Vagina (tissue), 2 donors: ENCODE data around the gene DLG4. TPM values are rescaled to one million over a fixed set of nuclear protein-coding genes. Genes with fewer than 3 reads are reported as not detected.

Source experiments
- DNase-seq, 2 donors: peaks; one replicate each; pipeline ENCODE4 v3.0.0-alpha.2; 2017; ENCODE audit errors: extremely low spot score in 2 of 2
- H3K27ac ChIP-seq: fragments of 200-600 bp; sonication (generic); one replicate; pipeline ENCODE4 v1.5.1; 2019
- H3K27me3 ChIP-seq: fragments of 200-600 bp; sonication (generic); one replicate; pipeline ENCODE4 v1.5.1; 2019
- H3K36me3 ChIP-seq, 2 donors: fragments of 200-600 bp; sonication (generic); one replicate each; pipeline ENCODE4 v1.5.1; 2017 to 2019
- H3K4me1 ChIP-seq: fragments of 200-600 bp; sonication (generic); one replicate; pipeline ENCODE4 v1.5.1; 2019
- H3K4me3 ChIP-seq, 2 donors: fragments of 200-600 bp; sonication (generic); 1 replicate in 1 of 2; 2 replicates in 1 of 2; pipeline ENCODE4 v1.5.1; 2016 to 2019
- H3K9me3 ChIP-seq: fragments of 200-600 bp; sonication (generic); one replicate; pipeline ENCODE4 v1.5.1; 2019
- POLR2A ChIP-seq, 2 donors: fragments of 450-650 bp; IDR thresholded peaks; one replicate each; pipeline ENCODE4 v1.6.1; 2017; ENCODE audit warnings: antibody characterized with exemption in 2 of 2, mild to moderate bottlenecking in 2 of 2, moderate library complexity in 2 of 2
- POLR2AphosphoS5 ChIP-seq, 2 donors: sonication (generic); formaldehyde crosslinking; IDR thresholded peaks; one replicate each; pipeline ENCODE4 v1.9.0; 2017; ENCODE audit warnings: antibody characterized with exemption in 2 of 2, mild to moderate bottlenecking in 2 of 2, low read depth in 1 of 2; ENCODE audit not compliant: insufficient read depth in 1 of 2
- intact Hi-C: fragments of 100-400 bp; cut with DNase I; formaldehyde crosslinking; loops from one replicate; pipeline ENCODE4 v1.15.1; 2023
- total RNA-seq: library from RNA; depleted of rRNA; stranded (reverse); fragments of >200 nt; gene quantifications from one replicate; pipeline ENCODE4 v1.2.3, GENCODE V29; 2016
- TF ChIP-seq, protein P1 (sequence below), 3 experiments: fragments of 450-650 bp in 2 of 3; fragments of 200-600 bp in 1 of 3; sonication (generic) in 1 of 3; IDR thresholded peaks; one replicate each; pipeline ENCODE4 v1.5.1; 2017 to 2019; ENCODE audit warnings: antibody characterized with exemption in 3 of 3, mild to moderate bottlenecking in 2 of 3, moderate library complexity in 2 of 3

DLG4 gene
- total RNA-seq, 1 donor from 2014 or later: 23.3 TPM

GRCh38 chr17:7208754-7209460 is 10.7 kb downstream of the DLG4 start:
- Histone ChIP-seq H3K27me3 (no peaks in the 10 kb centered on the region), H3K36me3 (no peaks in the 10 kb centered on the region), H3K4me1 (peaks cover 55% of the 10 kb centered on the region), H3K9me3 (no peaks in the 10 kb centered on the region), H3K4me3 (no peak overlapping the region), H3K27ac (peak overlapping the region; percentile 57)
- TF ChIP-seq POLR2AphosphoS5 (IDR thresholded peaks at IDR 0.05; ENCODE audit: insufficient read depth in 1 of 2, low read depth in 1 of 2) (no peak), POLR2A (IDR thresholded peaks at IDR 0.05) (no peak)
- TF ChIP-seq, protein P1, sequence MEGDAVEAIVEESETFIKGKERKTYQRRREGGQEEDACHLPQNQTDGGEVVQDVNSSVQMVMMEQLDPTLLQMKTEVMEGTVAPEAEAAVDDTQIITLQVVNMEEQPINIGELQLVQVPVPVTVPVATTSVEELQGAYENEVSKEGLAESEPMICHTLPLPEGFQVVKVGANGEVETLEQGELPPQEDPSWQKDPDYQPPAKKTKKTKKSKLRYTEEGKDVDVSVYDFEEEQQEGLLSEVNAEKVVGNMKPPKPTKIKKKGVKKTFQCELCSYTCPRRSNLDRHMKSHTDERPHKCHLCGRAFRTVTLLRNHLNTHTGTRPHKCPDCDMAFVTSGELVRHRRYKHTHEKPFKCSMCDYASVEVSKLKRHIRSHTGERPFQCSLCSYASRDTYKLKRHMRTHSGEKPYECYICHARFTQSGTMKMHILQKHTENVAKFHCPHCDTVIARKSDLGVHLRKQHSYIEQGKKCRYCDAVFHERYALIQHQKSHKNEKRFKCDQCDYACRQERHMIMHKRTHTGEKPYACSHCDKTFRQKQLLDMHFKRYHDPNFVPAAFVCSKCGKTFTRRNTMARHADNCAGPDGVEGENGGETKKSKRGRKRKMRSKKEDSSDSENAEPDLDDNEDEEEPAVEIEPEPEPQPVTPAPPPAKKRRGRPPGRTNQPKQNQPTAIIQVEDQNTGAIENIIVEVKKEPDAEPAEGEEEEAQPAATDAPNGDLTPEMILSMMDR (IDR thresholded peaks at IDR 0.05): no peak
- DNase-seq: no peak
- intact Hi-C loops: no loop called here

DNA sequence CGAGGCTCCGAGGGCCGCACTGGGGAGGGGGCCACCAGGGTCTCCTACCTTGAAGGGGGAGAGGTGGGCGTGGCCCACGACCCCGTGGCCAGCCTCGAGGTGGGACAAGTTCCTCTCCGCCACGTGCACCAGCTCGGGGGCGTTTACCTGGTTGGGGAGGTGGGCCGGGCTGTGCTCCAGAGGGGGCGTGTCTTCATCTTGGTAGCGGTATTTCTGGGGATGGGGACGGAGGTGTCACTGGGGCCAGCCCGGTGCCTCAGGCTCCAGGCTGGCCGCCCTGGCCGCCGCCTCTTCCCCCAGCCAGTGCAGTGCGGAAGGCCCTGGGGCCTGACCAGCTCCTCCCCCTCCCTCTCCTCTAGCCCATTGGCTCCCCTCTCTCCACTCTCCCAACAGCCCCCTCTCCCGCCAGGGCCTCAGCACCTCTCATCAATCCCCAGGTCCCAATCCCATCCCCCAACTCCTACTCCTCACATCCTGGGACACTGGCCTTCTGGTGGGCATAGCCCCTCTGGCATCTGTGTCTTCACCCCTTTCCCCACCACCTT is 11.5 kb downstream of the DLG4 start:
- Histone ChIP-seq H3K4me3 (peak overlapping the region in 1 of 2 donors; percentile 21), H3K27ac (peak overlapping the region; percentile 57), H3K27me3 (no peaks in the 10 kb centered on the region), H3K4me1 (peaks cover 52% of the 10 kb centered on the region), H3K36me3 (peaks cover 0 to 7% of the 10 kb centered on the region in 2 donors), H3K9me3 (no peaks in the 10 kb centered on the region)
- TF ChIP-seq POLR2A (IDR thresholded peaks at IDR 0.05) (no peak), POLR2AphosphoS5 (IDR thresholded peaks at IDR 0.05; ENCODE audit: insufficient read depth in 1 of 2, low read depth in 1 of 2) (no peak)
- TF ChIP-seq, protein P1 (IDR thresholded peaks at IDR 0.05): no peak
- intact Hi-C loops: no loop called here
- DNase-seq: no peak

DNA sequence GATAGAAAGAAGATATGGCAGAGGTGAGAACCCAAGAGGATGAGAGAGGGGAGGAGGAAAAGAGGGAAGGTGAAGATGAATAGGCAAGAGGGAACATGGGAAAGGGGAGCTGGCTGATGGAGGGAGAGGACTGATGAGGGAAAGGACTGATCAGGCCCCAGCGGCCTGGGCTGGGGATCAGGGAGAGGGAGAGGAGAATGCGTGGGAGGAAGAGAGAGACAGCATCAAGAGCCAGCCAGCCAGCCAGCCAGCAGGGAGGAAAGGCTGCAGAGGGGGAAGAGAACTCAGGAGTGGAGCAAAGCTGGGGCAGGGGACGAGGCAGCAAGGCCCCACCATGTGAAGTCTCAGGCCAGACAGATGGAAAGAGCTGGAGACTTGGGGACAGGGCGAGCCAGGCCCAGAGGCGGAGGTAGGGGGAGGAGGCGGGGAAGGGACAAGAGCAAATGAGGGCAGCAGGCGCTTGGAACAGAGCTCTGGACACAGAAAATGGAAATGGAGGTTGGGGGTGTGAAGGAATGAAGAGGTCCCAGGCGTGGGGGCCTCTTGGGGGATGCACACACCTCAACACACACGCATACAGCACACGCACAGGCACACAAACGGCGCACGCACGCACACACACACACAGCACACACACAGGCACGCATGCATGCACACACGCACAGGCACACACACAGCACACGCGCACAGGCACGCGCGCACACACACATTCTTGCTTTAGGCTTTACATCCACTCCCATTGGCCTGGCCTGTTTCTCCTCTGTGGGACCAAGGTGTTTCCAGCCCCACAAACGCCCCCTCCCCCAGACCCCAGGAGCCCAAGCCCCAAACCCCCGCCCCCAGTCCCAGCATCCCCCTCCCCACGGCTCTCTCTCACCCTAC is 12.3 kb downstream of the DLG4 start:
- H3K27ac ChIP-seq: peak overlapping the region; percentile 57
- peaks cover 52% of the 10 kb centered on the region for H3K4me1 ChIP-seq
- TF ChIP-seq POLR2A (IDR thresholded peaks at IDR 0.05) (no peak), POLR2AphosphoS5 (IDR thresholded peaks at IDR 0.05; ENCODE audit: insufficient read depth in 1 of 2, low read depth in 1 of 2) (no peak)
- TF ChIP-seq, protein P1 (IDR thresholded peaks at IDR 0.05): no peak
- peak overlapping the region in 1 of 2 donors; percentile 21 for H3K4me3 ChIP-seq
- DNase-seq: no peak
- peaks cover 0 to 14% of the 10 kb centered on the region in 2 donors for H3K36me3 ChIP-seq
- no peaks in the 10 kb centered on the region for H3K27me3 ChIP-seq
- intact Hi-C loops: no loop called here
- no peaks in the 10 kb centered on the region for H3K9me3 ChIP-seq

DNA sequence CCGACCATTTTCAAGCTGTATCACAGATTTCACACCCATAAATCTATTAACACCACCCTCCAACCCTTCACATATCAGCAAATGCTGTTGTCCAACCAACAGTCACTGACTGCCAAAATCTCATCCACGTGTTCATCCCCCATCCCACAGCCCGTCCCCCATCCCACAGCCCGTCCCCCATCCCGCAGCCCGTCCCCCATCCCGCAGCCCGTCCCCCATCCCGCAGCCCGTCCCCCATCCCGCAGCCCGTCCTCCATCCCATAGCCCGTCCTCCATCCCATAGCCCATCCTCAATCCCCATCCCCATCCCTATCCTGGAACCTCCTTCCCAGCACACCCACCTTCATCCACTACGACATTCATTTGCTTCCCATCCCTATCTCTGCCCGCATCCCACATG is 14.1 kb downstream of the DLG4 start:
- DNase-seq: no peak
- no peaks in the 10 kb centered on the region for H3K27me3 ChIP-seq
- peaks cover 0 to 19% of the 10 kb centered on the region in 2 donors for H3K36me3 ChIP-seq
- TF ChIP-seq, protein P1 (IDR thresholded peaks at IDR 0.05): no peak
- no peak for TF ChIP-seq POLR2A (IDR thresholded peaks at IDR 0.05)
- no peak for TF ChIP-seq POLR2AphosphoS5 (IDR thresholded peaks at IDR 0.05; ENCODE audit: insufficient read depth in 1 of 2, low read depth in 1 of 2)
- H3K9me3 ChIP-seq: no peaks in the 10 kb centered on the region
- peaks cover 39% of the 10 kb centered on the region for H3K4me1 ChIP-seq
- peak overlapping the region; percentile 65 for H3K27ac ChIP-seq
- peak overlapping the region; percentile 43 to 55 for H3K4me3 ChIP-seq
- intact Hi-C loops: no loop called here
